GM18508 (cell line): ENCODE results near the gene E2F4.

ENCODE experiments used
- ATAC-seq: cut with Tn5 transposase; IDR thresholded peaks from one replicate; pipeline ENCODE4 v1.9.1; 2021; ENCODE audit warnings: moderate number of reproducible peaks; ENCODE audit not compliant: insufficient read depth, unreplicated experiment

E2F4 gene

DNA sequence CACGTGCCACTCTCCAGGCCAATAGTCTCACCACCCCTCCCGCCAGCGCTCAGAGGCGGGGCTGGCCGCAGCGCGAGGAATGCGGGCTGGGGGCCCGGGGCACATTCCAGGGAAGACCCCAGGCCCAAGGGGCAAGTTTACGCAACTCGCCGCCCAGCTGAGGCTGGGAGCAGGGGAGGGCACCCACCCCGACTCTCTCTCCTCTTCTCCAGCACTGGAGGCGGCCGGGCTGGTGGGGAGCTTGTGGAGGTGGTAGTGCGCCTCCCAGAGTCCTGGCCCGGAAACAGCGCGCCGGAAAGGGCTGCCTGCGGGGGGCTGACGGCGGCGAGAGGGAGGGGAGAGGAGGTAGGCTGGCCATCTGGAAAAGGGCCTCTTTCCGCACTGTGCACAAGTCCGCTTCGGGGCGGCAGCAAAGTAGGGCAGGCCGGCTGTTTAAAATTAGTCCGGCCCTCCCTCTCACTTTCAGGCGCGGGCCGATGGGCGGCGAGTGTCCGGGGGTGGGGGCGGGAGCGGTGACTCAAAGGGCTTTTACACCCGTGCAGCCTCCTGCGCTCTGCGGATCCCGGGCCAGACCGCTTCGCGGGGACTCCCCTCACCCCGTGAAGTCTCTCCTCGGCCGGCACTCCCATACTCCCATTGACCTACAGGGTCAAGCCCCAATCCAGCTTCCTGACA lies 54.3 kb downstream of the E2F4 start:
- no peak for ATAC-seq

DNA sequence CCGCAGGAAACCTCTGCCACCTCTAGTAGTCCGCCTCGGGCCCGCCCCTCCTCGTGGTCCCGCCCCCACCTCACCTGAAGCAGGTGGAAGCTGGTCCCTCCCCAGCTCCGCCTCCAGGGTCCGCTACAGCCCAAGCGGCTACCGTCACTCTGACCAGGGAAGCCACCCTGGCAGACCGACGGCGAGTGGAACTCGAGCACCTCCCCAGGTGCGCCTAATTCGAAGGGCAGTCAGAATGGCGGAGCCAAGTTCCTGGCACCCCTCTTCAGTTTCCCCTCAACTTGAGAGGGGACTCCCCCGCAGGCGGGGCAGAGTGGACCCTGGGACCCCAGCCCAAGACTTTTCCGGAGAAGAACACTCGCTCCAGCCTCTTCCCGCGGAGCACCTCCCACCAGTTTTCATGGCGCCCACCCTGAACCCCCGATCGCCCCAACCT lies 54.8 kb downstream of the E2F4 start:
- ATAC-seq: no peak

GRCh38 chr16:67247192-67248072 lies 55.5 kb downstream of the E2F4 start, which contains the start of gene FHOD1:
TSS of gene FHOD1 (minus strand) at chr16:67247481. CDS start at chr16:67247410, 71 bp downstream.
- ATAC-seq: peak; percentile 30

- no peak for ATAC-seq
Observed at GRCh38 chr16:67248073-67248400, 56.1 kb downstream of the E2F4 start.
